H9 (cell line): Measurements from ENCODE around the gene MRTO4. TPM values are rescaled to one million over a fixed set of nuclear protein-coding genes. Genes with fewer than 3 reads are reported as not detected.

Experiments
- DNase-seq: peaks from one replicate; pipeline ENCODE4 v3.0.0-alpha.2; 2017
- H2AFZ ChIP-seq: one replicate; pipeline ENCODE4 v1.6.1; 2013; ENCODE audit warnings: mild to moderate bottlenecking, low read length, control low read depth, moderate library complexity
- H2AK5ac ChIP-seq: 2 replicates; pipeline ENCODE4 v1.6.1; 2013; ENCODE audit warnings: low read length, control low read depth, mixed read lengths; ENCODE audit not compliant: insufficient read length
- H2BK120ac ChIP-seq: one replicate; pipeline ENCODE4 v1.6.1; 2013; ENCODE audit warnings: low read depth, mild to moderate bottlenecking, low read length, control low read depth, inconsistent platforms; ENCODE audit not compliant: poor library complexity, severe bottlenecking
- H2BK12ac ChIP-seq: 2 replicates; pipeline ENCODE4 v1.6.1; 2013; ENCODE audit warnings: low read length, control low read depth, mixed read lengths, low read depth; ENCODE audit not compliant: insufficient read length
- H2BK15ac ChIP-seq: 2 replicates; pipeline ENCODE4 v1.6.1; 2013; ENCODE audit warnings: low read depth, low read length, control low read depth
- H2BK20ac ChIP-seq: one replicate; pipeline ENCODE4 v1.6.1; 2013; ENCODE audit warnings: low read depth, mild to moderate bottlenecking, low read length, control low read depth, inconsistent platforms; ENCODE audit not compliant: poor library complexity, severe bottlenecking
- H2BK5ac ChIP-seq: 2 replicates; pipeline ENCODE4 v1.6.1; 2013; ENCODE audit warnings: low read length, control low read depth, mixed read lengths; ENCODE audit not compliant: insufficient read length
- H3K14ac ChIP-seq: 2 replicates; pipeline ENCODE4 v1.6.1; 2013; ENCODE audit warnings: low read length, control low read depth; ENCODE audit not compliant: insufficient read depth
- H3K18ac ChIP-seq: 2 replicates; pipeline ENCODE4 v1.6.1; 2013; ENCODE audit warnings: low read depth, mild to moderate bottlenecking, mixed read lengths, low read length, control low read depth; ENCODE audit not compliant: insufficient read length
- H3K23ac ChIP-seq: 2 replicates; pipeline ENCODE4 v1.6.1; 2013; ENCODE audit warnings: low read length, control low read depth, mixed read lengths, low read depth; ENCODE audit not compliant: insufficient read length
- H3K23me2 ChIP-seq: 2 replicates; pipeline ENCODE4 v1.6.1; 2013; ENCODE audit warnings: low read depth, mild to moderate bottlenecking, mixed read lengths, low read length, control low read depth; ENCODE audit not compliant: insufficient read length, poor library complexity, severe bottlenecking
- H3K27ac ChIP-seq: 2 replicates; pipeline ENCODE4 v1.5.1; 2013; ENCODE audit warnings: low read length, control low read depth, mixed read lengths, low read depth; ENCODE audit not compliant: insufficient read length
- H3K27me3 ChIP-seq: 2 replicates; pipeline ENCODE4 v1.6.1; 2013; ENCODE audit warnings: low read length, control low read depth, inconsistent platforms; ENCODE audit not compliant: insufficient read depth
- H3K4ac ChIP-seq: 2 replicates; pipeline ENCODE4 v1.6.1; 2013; ENCODE audit warnings: low read depth, mild to moderate bottlenecking, control low read depth, inconsistent platforms, low read length, moderate library complexity
- H3K4me1 ChIP-seq: 2 replicates; pipeline ENCODE4 v1.6.1; 2013; ENCODE audit warnings: low read length, control low read depth, inconsistent platforms; ENCODE audit not compliant: insufficient read depth
- H3K4me2 ChIP-seq: 2 replicates; pipeline ENCODE4 v1.6.1; 2013; ENCODE audit warnings: low read length, control low read depth, mixed read lengths; ENCODE audit not compliant: insufficient read length, insufficient read depth
- H3K56ac ChIP-seq: 2 replicates; pipeline ENCODE4 v1.6.1; 2013; ENCODE audit warnings: low read depth, mild to moderate bottlenecking, mixed read lengths, low read length, control low read depth; ENCODE audit not compliant: insufficient read length
- H3K79me1 ChIP-seq: 2 replicates; pipeline ENCODE4 v1.6.1; 2013; ENCODE audit warnings: low read depth, mild to moderate bottlenecking, moderate library complexity, low read length, control low read depth, inconsistent platforms; ENCODE audit not compliant: insufficient read depth, poor library complexity, severe bottlenecking
- H3K79me2 ChIP-seq: 2 replicates; pipeline ENCODE4 v1.6.1; 2013; ENCODE audit warnings: low read length, control low read depth, inconsistent platforms; ENCODE audit not compliant: insufficient read depth
- H3K9ac ChIP-seq: 2 replicates; pipeline ENCODE4 v1.6.1; 2013; ENCODE audit warnings: low read length, control low read depth, mixed read lengths; ENCODE audit not compliant: insufficient read length; ENCODE audit errors: extremely low read depth
- H3K9me3 ChIP-seq: one replicate; pipeline ENCODE4 v1.6.1; 2013; ENCODE audit warnings: low read depth, low read length, inconsistent platforms; ENCODE audit not compliant: control insufficient read depth
- H3T11ph ChIP-seq: one replicate; pipeline ENCODE4 v1.6.1; 2013; ENCODE audit warnings: mild to moderate bottlenecking, low read length, control low read depth, inconsistent platforms
- H4K20me1 ChIP-seq: one replicate; pipeline ENCODE4 v1.6.1; 2013; ENCODE audit not compliant: control insufficient read depth, insufficient read length, insufficient read depth
- H4K5ac ChIP-seq: 2 replicates; pipeline ENCODE4 v1.6.1; 2013; ENCODE audit warnings: low read depth, mild to moderate bottlenecking, mixed read lengths, low read length, control low read depth; ENCODE audit not compliant: insufficient read length
- H4K8ac ChIP-seq: replicated peaks from 2 replicates; pipeline ENCODE4 v1.6.1; 2013; ENCODE audit warnings: low read length, control low read depth, mixed read lengths, low read depth; ENCODE audit not compliant: insufficient read length
- H4K91ac ChIP-seq: 2 replicates; pipeline ENCODE4 v1.6.1; 2013; ENCODE audit warnings: low read depth, mild to moderate bottlenecking, moderate library complexity, mixed read lengths, low read length, control low read depth; ENCODE audit not compliant: insufficient read length
- H3K27ac Mint-ChIP-seq, 3 experiments: 2 replicates in 2 of 3; 3 replicates in 1 of 3; pipeline ENCODE4 v1.8.0; 2020 to 2021; ENCODE audit warnings: mixed read lengths in 3 of 3, mild to moderate bottlenecking in 1 of 3, moderate library complexity in 1 of 3
- H3K27me3 Mint-ChIP-seq: 2 replicates; pipeline ENCODE4 v1.8.0; 2021; ENCODE audit warnings: low read depth, mild to moderate bottlenecking, moderate library complexity, mixed read lengths
- H3K36me3 Mint-ChIP-seq, 3 experiments: 2 replicates in 2 of 3; 3 replicates in 1 of 3; pipeline ENCODE4 v1.8.0; 2020 to 2021; ENCODE audit warnings: low read depth in 3 of 3, mixed read lengths in 3 of 3; ENCODE audit not compliant: insufficient read depth in 1 of 3
- H3K4me1 Mint-ChIP-seq, 2 experiments: 2 replicates each; pipeline ENCODE4 v1.8.0; 2020; ENCODE audit warnings: mixed read lengths in 2 of 2
- H3K4me3 Mint-ChIP-seq, 2 experiments: 2 replicates in 1 of 2; 3 replicates in 1 of 2; pipeline ENCODE4 v1.8.0; 2020 to 2021; ENCODE audit warnings: mild to moderate bottlenecking in 2 of 2, mixed read lengths in 2 of 2, moderate library complexity in 1 of 2
- H3K9me3 Mint-ChIP-seq, 2 experiments: 2 replicates in 1 of 2; 3 replicates in 1 of 2; pipeline ENCODE4 v1.8.0; 2020; ENCODE audit warnings: mild to moderate bottlenecking in 2 of 2, mixed read lengths in 2 of 2, moderate library complexity in 1 of 2
- CTCF ChIP-seq: fragments of 200-600 bp; sonication (generic); conservative IDR thresholded peaks from 3 replicates; pipeline ENCODE4 v1.8.0; 2021; ENCODE audit warnings: antibody characterized with exemption, mild to moderate bottlenecking
- total RNA-seq: library from RNA; stranded (reverse); gene quantifications from 2 replicates; pipeline ENCODE4 v1.2.1, GENCODE V29; 2021

MRTO4 gene
- total RNA-seq, 1 experiment from 2014 or later, result 78.3 TPM

GRCh38 chr1:19272064-19272463, 20.5 kb downstream of the MRTO4 start:
- no peak overlapping the region for H2BK20ac ChIP-seq
- H2BK12ac ChIP-seq, result no peak overlapping the region
- H3K27me3 Mint-ChIP-seq, result no peaks in the 10 kb centered on the region; the same call in 1 of the 2 replicates
- H3K36me3 Mint-ChIP-seq, result 0 out of 7 replicates have a peak, but pooled peaks cover 0 to 1% (median 0%) of the 10 kb centered on the region in 3 experiments
- no peak overlapping the region for H2AK5ac ChIP-seq
- no peak for TF ChIP-seq CTCF
- no peak overlapping the region for H4K5ac ChIP-seq
- H4K20me1 ChIP-seq, result no peaks in the 10 kb centered on the region
- no peak overlapping the region for H2BK5ac ChIP-seq
- no peak overlapping the region for H3K4ac ChIP-seq
- H2BK15ac ChIP-seq, result no peak overlapping the region
- H3K56ac ChIP-seq, result no peak overlapping the region
- H3K79me2 ChIP-seq, result no peaks in the 10 kb centered on the region
- no peak overlapping the region for H3K14ac ChIP-seq
- H2AFZ ChIP-seq, result no peak overlapping the region
- no peak overlapping the region for H4K8ac ChIP-seq
- H3K4me2 ChIP-seq, result no peak overlapping the region
- H4K91ac ChIP-seq, result no peak overlapping the region
- no peaks in the 10 kb centered on the region for H3K27me3 ChIP-seq
- no peaks in the 10 kb centered on the region for H3K4me1 Mint-ChIP-seq
- H3K4me3 Mint-ChIP-seq, result no peak overlapping the region
- H3K9me3 ChIP-seq, result no peaks in the 10 kb centered on the region
- no peak overlapping the region for H3T11ph ChIP-seq
- no peak overlapping the region for H3K9ac ChIP-seq
- H3K9me3 Mint-ChIP-seq, result no peaks in the 10 kb centered on the region; a peak in 1 of 5 replicates
- DNase-seq, result no peak
- no peak overlapping the region for H3K18ac ChIP-seq
- no peak overlapping the region for H3K23ac ChIP-seq
- no peak overlapping the region for H3K27ac ChIP-seq
- H3K27ac Mint-ChIP-seq, result no peak overlapping the region
- H3K79me1 ChIP-seq, result no peaks in the 10 kb centered on the region
- no peaks in the 10 kb centered on the region for H3K4me1 ChIP-seq
- no peaks in the 10 kb centered on the region for H3K23me2 ChIP-seq
- no peak overlapping the region for H2BK120ac ChIP-seq
